Measurements from ENCODE around the gene CNPY4.

CNPY4 gene

GRCh38 chr7:100093054-100093453 lies 26.4 kb upstream of the CNPY4 start:
- DNase-seq, result no peak

GRCh38 chr7:100093498-100093897 lies 25.9 kb upstream of the CNPY4 start:
- no peak for DNase-seq

- no peak for DNase-seq
Measured at GRCh38 chr7:100093925-100094486, 25.4 kb upstream of the CNPY4 start.

- DNase-seq, result no peak
Measured at GRCh38 chr7:100095289-100095688, 24.1 kb upstream of the CNPY4 start.

- no peak for DNase-seq
Measured at GRCh38 chr7:100095704-100096103, 23.7 kb upstream of the CNPY4 start.

GRCh38 chr7:100098913-100099312 lies 20.5 kb upstream of the CNPY4 start:
- no peak for DNase-seq

- DNase-seq, result no peak
Measured at GRCh38 chr7:100099452-100099851, 20.0 kb upstream of the CNPY4 start.

GRCh38 chr7:100100420-100101015 lies 18.9 kb upstream of the CNPY4 start:
- DNase-seq, result peak; percentile 95

GRCh38 chr7:100101016-100101862 lies 18.2 kb upstream of the CNPY4 start, which contains the start of the genes AP4M1 and MCM7:
Gene AP4M1, plus strand, starts transcription at chr7:100101643. Its CDS starts 72 bp downstream, at chr7:100101715.
Gene MCM7, minus strand, starts transcription at chr7:100101397. Its CDS starts 103 bp downstream, at chr7:100101294.
- DNase-seq, result peak; percentile 99

GRCh38 chr7:100102950-100103840 lies 16.2 kb upstream of the CNPY4 start:
- no peak for DNase-seq

GRCh38 chr7:100105534-100105933 lies 13.9 kb upstream of the CNPY4 start:
- no peak for DNase-seq

GRCh38 chr7:100106633-100107032 lies 12.8 kb upstream of the CNPY4 start:
- no peak for DNase-seq

GRCh38 chr7:100107125-100107737 lies 12.2 kb upstream of the CNPY4 start:
- DNase-seq, result no peak

GRCh38 chr7:100107890-100108289 lies 11.5 kb upstream of the CNPY4 start:
- no peak for DNase-seq

GRCh38 chr7:100109521-100110163 lies 9.8 kb upstream of the CNPY4 start:
- no peak for DNase-seq

GRCh38 chr7:100111156-100111555 lies 8.3 kb upstream of the CNPY4 start:
- DNase-seq, result no peak

- DNase-seq, result no peak
Measured at GRCh38 chr7:100111914-100112313, 7.5 kb upstream of the CNPY4 start.

GRCh38 chr7:100115026-100115425 lies 4.4 kb upstream of the CNPY4 start:
- DNase-seq, result no peak

GRCh38 chr7:100118388-100119071 lies 904 bp upstream of the CNPY4 start:
- DNase-seq, result no peak

- peak; percentile 49 for DNase-seq
Measured at GRCh38 chr7:100119970-100120732, 717 bp downstream of the CNPY4 start.

GRCh38 chr7:100120733-100121036 lies 1.3 kb downstream of the CNPY4 start:
- DNase-seq, result no peak

Data from NCI-H146 (cell line).